ENCODE results near the gene FLG2. TPM values are rescaled to one million over a fixed set of nuclear protein-coding genes. Genes with fewer than 3 reads are reported as not detected.

FLG2 gene
- polyA plus RNA-seq = under 1 TPM in 1 of 3 donors, not detected in 2; 0.01 TPM

- WGBS, 3 donors = 81 to 90% (median 82%) methylated on average over 2 of the region's 2 CpGs
Observed at GRCh38 chr1:152359906-152360305, at the start of gene FLG2. TSS of gene FLG2 (minus strand) at chr1:152360006. CDS start at chr1:152358884, 1,122 bp downstream.

GRCh38 chr1:152408664-152409063 is 48.9 kb upstream of the FLG2 start:
- H3K27ac ChIP-seq (ENCODE audit: low read depth, low read length) = no peak overlapping the region
- WGBS, 3 donors = 88 to 93% (median 89%) methylated on average over 4 of the region's 4 CpGs

More at GRCh38 chr1:152359906-152360305, at the start of gene FLG2:
- H3K27ac ChIP-seq (ENCODE audit: low read depth, low read length) = no peak within 1 kb of the TSS

GRCh38 chr1:152398812-152399698 is 39.2 kb upstream of the FLG2 start:
- WGBS, 3 donors = 23 to 51% (median 40%) methylated on average over 8 of the region's 8 CpGs

GRCh38 chr1:152397474-152397873 is 37.7 kb upstream of the FLG2 start:
- no peak overlapping the region for H3K27ac ChIP-seq (ENCODE audit: low read depth, low read length)
- 69 to 77% (median 74%) methylated on average over 5 of the region's 5 CpGs for WGBS, 3 donors

More at GRCh38 chr1:152398812-152399698, 39.2 kb upstream of the FLG2 start:
- no peak overlapping the region for H3K27ac ChIP-seq (ENCODE audit: low read depth, low read length)

- no peak overlapping the region for H3K27ac ChIP-seq (ENCODE audit: low read depth, low read length)
- 22 to 50% (median 49%) methylated on average over 1 of the region's 1 CpG for WGBS, 3 donors
Observed at GRCh38 chr1:152394151-152394550, 34.3 kb upstream of the FLG2 start.

GRCh38 chr1:152392909-152393308 is 33.1 kb upstream of the FLG2 start:
- no peak overlapping the region for H3K27ac ChIP-seq (ENCODE audit: low read depth, low read length)
- 31 to 56% (median 47%) methylated on average over 2 of the region's 2 CpGs for WGBS, 3 donors

- WGBS, 3 donors = 61 to 74% (median 62%) methylated on average over 4 of the region's 4 CpGs
- no peak overlapping the region for H3K27ac ChIP-seq (ENCODE audit: low read depth, low read length)
Observed at GRCh38 chr1:152388889-152389288, 29.1 kb upstream of the FLG2 start.

GRCh38 chr1:152386940-152387339 is 27.1 kb upstream of the FLG2 start:
- 84 to 88% (median 88%) methylated on average over 2 of the region's 2 CpGs for WGBS, 3 donors
- H3K27ac ChIP-seq (ENCODE audit: low read depth, low read length) = no peak overlapping the region

GRCh38 chr1:152380932-152381331 is 21.1 kb upstream of the FLG2 start:
- H3K27ac ChIP-seq (ENCODE audit: low read depth, low read length) = no peak overlapping the region
- WGBS, 3 donors = 69 to 77% (median 70%) methylated on average over 16 of the region's 16 CpGs

GRCh38 chr1:152374451-152374850 is 14.6 kb upstream of the FLG2 start:
- 43 to 75% (median 75%) methylated on average over 3 of the region's 3 CpGs for WGBS, 3 donors
- no peak overlapping the region for H3K27ac ChIP-seq (ENCODE audit: low read depth, low read length)

GRCh38 chr1:152372672-152373071 is 12.9 kb upstream of the FLG2 start:
- no peak overlapping the region for H3K27ac ChIP-seq (ENCODE audit: low read depth, low read length)
- 43 to 86% (median 75%) methylated on average over 1 of the region's 1 CpG for WGBS, 3 donors

- WGBS, 3 donors = 41 to 55% (median 42%) methylated on average over 1 of the region's 1 CpG
- H3K27ac ChIP-seq (ENCODE audit: low read depth, low read length) = no peak overlapping the region
Observed at GRCh38 chr1:152367436-152367835, 7.6 kb upstream of the FLG2 start.

- H3K27ac ChIP-seq (ENCODE audit: low read depth, low read length) = no peak overlapping the region
- WGBS, 3 donors = 0 to 64% (median 39%) methylated on average over 1 of the region's 1 CpG
Observed at GRCh38 chr1:152356736-152357135, 3.1 kb downstream of the FLG2 start.

GRCh38 chr1:152349611-152350010 is 10.2 kb downstream of the FLG2 start:
- H3K27ac ChIP-seq (ENCODE audit: low read depth, low read length) = no peak overlapping the region
- 89 to 95% (median 91%) methylated on average over 2 of the region's 2 CpGs for WGBS, 3 donors

- 34 to 53% (median 35%) methylated on average over 1 of the region's 1 CpG for WGBS, 3 donors
- H3K27ac ChIP-seq (ENCODE audit: low read depth, low read length) = no peak overlapping the region
Observed at GRCh38 chr1:152348447-152348846, 11.4 kb downstream of the FLG2 start.

- 13 to 23% (median 16%) methylated on average over 8 of the region's 8 CpGs for WGBS, 3 donors
- H3K27ac ChIP-seq (ENCODE audit: low read depth, low read length) = no peak overlapping the region
Observed at GRCh38 chr1:152347116-152347728, 12.6 kb downstream of the FLG2 start.

GRCh38 chr1:152344438-152344837 is 15.4 kb downstream of the FLG2 start:
- H3K27ac ChIP-seq (ENCODE audit: low read depth, low read length) = no peak overlapping the region

- no peak overlapping the region for H3K27ac ChIP-seq (ENCODE audit: low read depth, low read length)
- 31 to 65% (median 39%) methylated on average over 3 of the region's 3 CpGs for WGBS, 3 donors
Observed at GRCh38 chr1:152343006-152343405, 16.8 kb downstream of the FLG2 start.

- no peak overlapping the region for H3K27ac ChIP-seq (ENCODE audit: low read depth, low read length)
- 61 to 67% (median 67%) methylated on average over 7 of the region's 7 CpGs for WGBS, 3 donors
Observed at GRCh38 chr1:152335399-152335798, 24.4 kb downstream of the FLG2 start.
